Measurements from ENCODE around the gene ATF7. TPM values are rescaled to one million over a fixed set of nuclear protein-coding genes. Genes with fewer than 3 reads are reported as not detected.
A peak's percentile ranks its signal among the peaks of the same experiment; 100 is the strongest.

Gene ATF7
- polyA plus RNA-seq, 2 of the 4 experiments (the other 2 are of a cell fraction) = 22.9 to 38.9 TPM

- ATAC-seq = no peak
- peaks cover 55% of the 10 kb centered on the region for H3K4me1 ChIP-seq
- no peak for DNase-seq (ENCODE audit: low read depth in 1 of 2, low spot score in 1 of 2)
- H3K27ac ChIP-seq = peak overlapping the region; percentile 24 to 61
- ChIA-PET POLR2A (no interaction called here), CTCF (interaction anchor here (0.8 to 2.3 kb wide), 2 partner anchors 16 to 117 kb away, joined by 4 to 11 read pairs; partner anchors contain the start of gene ATP5MC2)
- TF ChIP-seq CHD4 (IDR thresholded peaks at IDR 0.05; ENCODE audit: borderline replicate concordance) (no peak), EHF (CRISPR knock-in tag; IDR thresholded peaks at IDR 0.05) (no peak), RARB (CRISPR knock-in tag; IDR thresholded peaks at IDR 0.05) (no peak)
- WGBS (ENCODE audit: missing lambda C conversion rate) = 100% methylated on average over 1 of the region's 1 CpG
- no peaks in the 10 kb centered on the region for H3K9me3 ChIP-seq
- H3K4me3 ChIP-seq = no peak overlapping the region
- no peak for FAIRE-seq
- H3K4me2 ChIP-seq = peak overlapping the region; percentile 42
Measured at GRCh38 chr12:53558631-53559030, 67.6 kb downstream of the ATF7 start.

- ChIA-PET POLR2A (interaction anchor here (1.6 kb wide), 1 partner anchor 123 kb away, joined by 4 read pairs; no protein-coding TSS in a partner anchor), CTCF (interaction anchor here (2.4 kb wide), 1 partner anchor 9 kb away, joined by 12 read pairs; no protein-coding TSS in a partner anchor)
- peaks cover 8% of the 10 kb centered on the region for H3K4me1 ChIP-seq
- H3K9me3 ChIP-seq = no peaks in the 10 kb centered on the region
- 80% methylated on average over 14 of the region's 14 CpGs for WGBS (ENCODE audit: missing lambda C conversion rate)
- ATAC-seq (no peak), DNase-seq (ENCODE audit: low read depth in 1 of 2, low spot score in 1 of 2) (no peak), FAIRE-seq (no peak)
- H3K4me3 ChIP-seq = no peak overlapping the region
- H3K4me2 ChIP-seq = no peak overlapping the region
- H3K27ac ChIP-seq = no peak overlapping the region
- TF ChIP-seq, protein P1, sequence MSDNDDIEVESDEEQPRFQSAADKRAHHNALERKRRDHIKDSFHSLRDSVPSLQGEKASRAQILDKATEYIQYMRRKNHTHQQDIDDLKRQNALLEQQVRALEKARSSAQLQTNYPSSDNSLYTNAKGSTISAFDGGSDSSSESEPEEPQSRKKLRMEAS (IDR thresholded peaks at IDR 0.05) = no peak
- TF ChIP-seq HOXB5 (CRISPR knock-in tag; IDR thresholded peaks at IDR 0.05) (no peak), TFCP2L1 (CRISPR knock-in tag; IDR thresholded peaks at IDR 0.05) (no peak), ZC3H11A (IDR thresholded peaks at IDR 0.05) (no peak), HOXB13 (CRISPR knock-in tag; IDR thresholded peaks at IDR 0.05; ENCODE audit: low read depth) (no peak), CBX8 (IDR thresholded peaks at IDR 0.05) (no peak), PHF8 (IDR thresholded peaks at IDR 0.05; ENCODE audit: borderline replicate concordance, low read depth) (no peak), POLR2AphosphoS2 (conservative IDR thresholded peaks at IDR 0.05; ENCODE audit: low read length) (no peak), ATOH8 (CRISPR knock-in tag; IDR thresholded peaks at IDR 0.05; ENCODE audit: low read depth) (no peak), SMC3 (IDR thresholded peaks at IDR 0.05) (no peak), HEYL (CRISPR knock-in tag; IDR thresholded peaks at IDR 0.05) (no peak), RAD21 (conservative IDR thresholded peaks at IDR 0.05 in 1 of 2, IDR thresholded peaks at IDR 0.05 in 1 of 2) (no peak), CEBPB (IDR thresholded peaks at IDR 0.05) (no peak), GATA3 (IDR thresholded peaks at IDR 0.05; ENCODE audit: borderline replicate concordance) (no peak), HDAC2 (IDR thresholded peaks at IDR 0.05) (no peak), CHD4 (IDR thresholded peaks at IDR 0.05; ENCODE audit: borderline replicate concordance) (no peak)
Measured at GRCh38 chr12:53552361-53553327, 73.5 kb downstream of the ATF7 start.

DNA sequence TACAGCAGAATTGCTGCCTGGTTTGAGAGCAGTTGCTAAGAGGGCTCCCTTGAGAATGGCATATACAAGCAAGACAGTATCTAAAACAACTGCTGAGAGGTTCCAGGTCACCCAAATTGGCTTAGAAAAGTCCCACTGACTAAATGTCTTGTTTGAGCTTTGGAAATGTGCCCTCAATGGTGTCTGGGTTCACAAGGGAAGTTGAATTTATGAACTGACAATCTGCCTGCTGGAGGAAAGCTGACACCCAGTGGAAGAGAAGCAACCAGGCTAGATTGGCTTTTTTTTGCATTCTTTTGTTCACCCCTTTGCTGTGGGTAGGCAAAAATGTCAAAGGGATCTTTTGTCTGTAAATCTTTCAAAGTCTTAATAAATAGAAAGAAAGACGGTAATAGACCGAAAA lies 74.3 kb downstream of the ATF7 start:
- H3K4me1 ChIP-seq = 0 out of 3 replicates have a peak, but pooled peaks cover 2% of the 10 kb centered on the region
- ATAC-seq = peak in 1 of 2 experiments; percentile 24; a peak in 1 of 6 replicates
- POLR2A ChIA-PET = no interaction called here
- no peak overlapping the region for H3K4me2 ChIP-seq
- H3K9me3 ChIP-seq = no peaks in the 10 kb centered on the region
- no peak for FAIRE-seq
- WGBS (ENCODE audit: missing lambda C conversion rate) = 99% methylated on average over 2 of the region's 2 CpGs
- H3K27ac ChIP-seq = no peak overlapping the region
- H3K4me3 ChIP-seq = no peak overlapping the region
- DNase-seq (ENCODE audit: low read depth in 1 of 2, low spot score in 1 of 2) = no peak
- CTCF ChIA-PET = interaction anchor here (1.2 to 2.4 kb wide), 2 partner anchors 8 to 16 kb away, joined by 5 to 12 read pairs; no protein-coding TSS in a partner anchor
- TF ChIP-seq RARB (CRISPR knock-in tag; IDR thresholded peaks at IDR 0.05) (no peak), JUNB (IDR thresholded peaks at IDR 0.05) (no peak), CBX2 (IDR thresholded peaks at IDR 0.05; ENCODE audit: borderline replicate concordance, low read depth) (no peak), EHMT2 (IDR thresholded peaks at IDR 0.05; ENCODE audit: low read depth) (no peak), REST (IDR thresholded peaks at IDR 0.05) (no peak), EHF (CRISPR knock-in tag; IDR thresholded peaks at IDR 0.05) (no peak), TP53 (CRISPR knock-in tag; IDR thresholded peaks at IDR 0.05) (no peak), RCOR1 (IDR thresholded peaks at IDR 0.05; ENCODE audit: low read depth, low read length) (no peak)
- TF ChIP-seq, protein P2, sequence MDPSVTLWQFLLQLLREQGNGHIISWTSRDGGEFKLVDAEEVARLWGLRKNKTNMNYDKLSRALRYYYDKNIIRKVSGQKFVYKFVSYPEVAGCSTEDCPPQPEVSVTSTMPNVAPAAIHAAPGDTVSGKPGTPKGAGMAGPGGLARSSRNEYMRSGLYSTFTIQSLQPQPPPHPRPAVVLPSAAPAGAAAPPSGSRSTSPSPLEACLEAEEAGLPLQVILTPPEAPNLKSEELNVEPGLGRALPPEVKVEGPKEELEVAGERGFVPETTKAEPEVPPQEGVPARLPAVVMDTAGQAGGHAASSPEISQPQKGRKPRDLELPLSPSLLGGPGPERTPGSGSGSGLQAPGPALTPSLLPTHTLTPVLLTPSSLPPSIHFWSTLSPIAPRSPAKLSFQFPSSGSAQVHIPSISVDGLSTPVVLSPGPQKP (IDR thresholded peaks at IDR 0.05; ENCODE audit: low read depth, low read length) = no peak
